ENCODE measurements around the gene HCN1.

- TF ChIP-seq, protein P1, sequence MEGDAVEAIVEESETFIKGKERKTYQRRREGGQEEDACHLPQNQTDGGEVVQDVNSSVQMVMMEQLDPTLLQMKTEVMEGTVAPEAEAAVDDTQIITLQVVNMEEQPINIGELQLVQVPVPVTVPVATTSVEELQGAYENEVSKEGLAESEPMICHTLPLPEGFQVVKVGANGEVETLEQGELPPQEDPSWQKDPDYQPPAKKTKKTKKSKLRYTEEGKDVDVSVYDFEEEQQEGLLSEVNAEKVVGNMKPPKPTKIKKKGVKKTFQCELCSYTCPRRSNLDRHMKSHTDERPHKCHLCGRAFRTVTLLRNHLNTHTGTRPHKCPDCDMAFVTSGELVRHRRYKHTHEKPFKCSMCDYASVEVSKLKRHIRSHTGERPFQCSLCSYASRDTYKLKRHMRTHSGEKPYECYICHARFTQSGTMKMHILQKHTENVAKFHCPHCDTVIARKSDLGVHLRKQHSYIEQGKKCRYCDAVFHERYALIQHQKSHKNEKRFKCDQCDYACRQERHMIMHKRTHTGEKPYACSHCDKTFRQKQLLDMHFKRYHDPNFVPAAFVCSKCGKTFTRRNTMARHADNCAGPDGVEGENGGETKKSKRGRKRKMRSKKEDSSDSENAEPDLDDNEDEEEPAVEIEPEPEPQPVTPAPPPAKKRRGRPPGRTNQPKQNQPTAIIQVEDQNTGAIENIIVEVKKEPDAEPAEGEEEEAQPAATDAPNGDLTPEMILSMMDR (IDR thresholded peaks at IDR 0.05) = no peak
- no peak for TF ChIP-seq POLR2A (IDR thresholded peaks at IDR 0.05)
These were observed 431.7 kb downstream of the HCN1 start for GRCh38 chr5:45264447-45264846.

Data from transverse colon (tissue), 3 donors.